HL-60 (cell line): ENCODE data around the gene PTGES.
A peak's percentile ranks its signal among the peaks of the same experiment; 100 is the strongest.

Experiments
- DNase-seq, 2 experiments: peaks; one replicate each; pipeline ENCODE4 v3.0.0-alpha.2; 2010 to 2020; ENCODE audit warnings: low read depth in 1 of 2, low spot score in 1 of 2
- H3K27ac ChIP-seq: fragments of 250-450 bp; sonication (Bioruptor Pico); replicated peaks from 2 replicates; pipeline ENCODE4 v1.5.1; 2020; ENCODE audit warnings: mild to moderate bottlenecking, moderate library complexity
- H3K27me3 ChIP-seq: fragments of 250-450 bp; sonication (Bioruptor Pico); 2 replicates; pipeline ENCODE4 v1.5.1; 2021; ENCODE audit warnings: mild to moderate bottlenecking, moderate library complexity; ENCODE audit not compliant: insufficient read depth, poor library complexity, severe bottlenecking
- H3K4me3 ChIP-seq: replicated peaks from 2 replicates; pipeline ENCODE4 v1.5.1; 2011; ENCODE audit warnings: mild to moderate bottlenecking, control low read depth, low read length; ENCODE audit not compliant: insufficient read depth
- CTCF ChIP-seq: IDR thresholded peaks from one replicate; pipeline ENCODE4 v1.5.1; 2011; ENCODE audit warnings: low read length, control low read depth, inconsistent platforms; ENCODE audit not compliant: insufficient read depth
- GABPA ChIP-seq: IDR thresholded peaks from 2 replicates; pipeline ENCODE4 v1.6.1; 2012; ENCODE audit warnings: low read depth
- POLR2AphosphoS5 ChIP-seq: IDR thresholded peaks from 2 replicates; pipeline ENCODE4 v1.6.1; 2012; ENCODE audit warnings: low read depth
- REST ChIP-seq: IDR thresholded peaks from 2 replicates; pipeline ENCODE4 v1.6.1; 2012; ENCODE audit warnings: low read depth; ENCODE audit not compliant: insufficient replicate concordance
- SPI1 ChIP-seq: IDR thresholded peaks from 2 replicates; pipeline ENCODE4 v1.6.1; 2012; ENCODE audit warnings: low read depth, mild to moderate bottlenecking, borderline replicate concordance

Gene PTGES

DNA sequence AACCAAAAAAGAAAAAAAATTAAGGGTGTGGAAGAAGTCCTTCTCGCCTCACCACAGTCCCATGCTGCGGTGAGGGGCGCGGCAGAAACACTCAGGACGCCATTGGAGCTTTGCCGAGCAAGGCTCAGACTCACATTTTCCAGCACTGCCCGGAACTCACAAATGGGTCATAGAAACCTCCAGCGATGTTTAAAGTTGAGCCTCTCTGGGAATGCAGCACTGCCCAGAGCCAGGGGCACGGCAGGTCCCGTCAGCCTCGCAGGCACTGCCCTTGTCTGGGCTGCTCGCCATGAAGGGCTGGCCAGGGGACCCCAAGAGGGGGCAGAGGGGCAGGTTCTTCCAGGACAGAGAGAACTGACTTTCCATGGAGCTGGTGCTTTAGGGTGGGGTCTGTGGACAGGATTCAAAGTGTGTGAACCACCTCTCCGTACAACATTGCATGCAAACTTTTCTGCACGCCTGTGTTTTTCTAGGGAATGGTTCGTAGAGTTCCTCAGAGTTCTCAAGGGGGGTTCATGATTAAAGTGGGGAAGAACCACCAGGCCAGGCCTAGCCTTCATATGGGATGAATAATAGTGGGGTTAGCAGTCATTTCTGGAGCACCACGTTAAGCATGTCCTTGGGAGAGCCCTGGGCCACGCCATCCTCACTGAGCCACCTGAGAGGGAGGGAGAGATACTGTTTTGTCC is 49.0 kb downstream of the PTGES start:
- Histone ChIP-seq H3K27ac (no peak overlapping the region), H3K4me3 (no peak overlapping the region), H3K27me3 (no peaks in the 10 kb centered on the region)
- DNase-seq, result no peak
- TF ChIP-seq GABPA (no peak), REST (no peak), SPI1 (no peak)

GRCh38 chr9:129702589-129703520 is 50.0 kb downstream of the PTGES start:
- no peak for TF ChIP-seq SPI1
- Histone ChIP-seq H3K27me3 (peaks cover 1% of the 10 kb centered on the region), H3K27ac (no peak overlapping the region), H3K4me3 (no peak overlapping the region)
- DNase-seq, result peak in 1 of 2 experiments; percentile 52

GRCh38 chr9:129701549-129701948 is 51.3 kb downstream of the PTGES start:
- no peak overlapping the region for H3K4me3 ChIP-seq
- DNase-seq, result no peak
- H3K27me3 ChIP-seq, result peaks cover 10% of the 10 kb centered on the region
- H3K27ac ChIP-seq, result no peak overlapping the region
- TF ChIP-seq CTCF, result no peak
- no peak for TF ChIP-seq SPI1
- TF ChIP-seq REST, result no peak
- TF ChIP-seq POLR2AphosphoS5, result no peak
- TF ChIP-seq GABPA, result no peak

DNA sequence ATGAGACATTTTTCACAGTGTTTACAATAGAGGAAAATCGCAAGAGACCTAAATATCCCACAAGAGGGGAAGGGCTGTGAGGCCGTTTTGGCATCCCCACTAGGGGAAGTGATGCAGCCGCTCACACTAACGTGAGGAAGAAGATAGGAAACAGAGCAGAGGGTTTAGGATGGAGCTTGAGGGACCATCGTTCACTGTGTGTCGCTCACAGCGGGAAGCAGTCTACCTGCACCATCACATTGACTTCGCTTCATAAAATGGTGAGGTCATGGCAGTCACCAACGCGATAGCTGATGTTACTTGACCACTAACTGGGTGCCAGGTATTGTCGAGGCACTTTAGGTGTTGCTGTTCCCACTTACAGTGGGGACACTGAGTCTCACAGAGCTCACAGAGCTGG is 51.8 kb downstream of the PTGES start:
- H3K27ac ChIP-seq, result no peak overlapping the region
- no peak for DNase-seq
- H3K27me3 ChIP-seq, result peaks cover 15% of the 10 kb centered on the region
- H3K4me3 ChIP-seq, result no peak overlapping the region
- TF ChIP-seq SPI1, result no peak; the same call in 1 of the 2 replicates
- TF ChIP-seq CTCF, result no peak
- no peak for TF ChIP-seq REST
- no peak for TF ChIP-seq GABPA
- no peak for TF ChIP-seq POLR2AphosphoS5
